Transverse colon (tissue), 4 donors: ENCODE measurements around the gene LMNTD2. TPM values are rescaled to one million over a fixed set of nuclear protein-coding genes. Genes with fewer than 3 reads are reported as not detected.
A peak's percentile ranks its signal among the peaks of the same experiment; 100 is the strongest.
"Not testable (repeated sequence)": the region's sequence is repeated elsewhere in the genome, so short reads cannot be mapped to it uniquely, and the experiment has no call there.

Experiments
- DNase-seq: peaks from one replicate; pipeline ENCODE4 v3.0.0-alpha.2; 2019
- H3K27ac ChIP-seq, 4 donors: fragments of 200-600 bp; sonication (generic); 2 replicates each; pipeline ENCODE4 v1.5.1; 2016 to 2018; ENCODE audit warnings: inconsistent platforms in 4 of 4
- H3K27me3 ChIP-seq: fragments of 200-600 bp; sonication (generic); 2 replicates; pipeline ENCODE4 v1.5.1; 2017; ENCODE audit warnings: inconsistent platforms
- H3K36me3 ChIP-seq, 4 donors: fragments of 200-600 bp; sonication (generic); 2 replicates each; pipeline ENCODE4 v1.5.1; 2017 to 2019; ENCODE audit warnings: inconsistent platforms in 4 of 4
- H3K4me1 ChIP-seq, 4 donors: fragments of 200-600 bp; sonication (generic); 2 replicates each; pipeline ENCODE4 v1.5.1; 2017 to 2020; ENCODE audit warnings: inconsistent platforms in 4 of 4
- H3K4me3 ChIP-seq, 4 donors: fragments of 200-600 bp; sonication (generic); 1 replicate in 1 of 4; 2 replicates in 3 of 4; pipeline versions ENCODE4 v1.5.1 to v1.6.1; 2017 to 2019; ENCODE audit warnings: inconsistent platforms in 4 of 4
- H3K9me3 ChIP-seq, 2 donors: fragments of 200-600 bp; sonication (generic); 2 replicates each; pipeline ENCODE4 v1.5.1; 2017 to 2019; ENCODE audit warnings: inconsistent platforms in 2 of 2
- EP300 ChIP-seq: sonication (generic); formaldehyde crosslinking; IDR thresholded peaks from one replicate; pipeline ENCODE4 v1.6.1; 2017; ENCODE audit warnings: antibody characterized with exemption, low read depth
- POLR2A ChIP-seq: fragments of 450-650 bp; IDR thresholded peaks from one replicate; pipeline ENCODE4 v1.6.1; 2016; ENCODE audit warnings: antibody characterized with exemption, mild to moderate bottlenecking, moderate library complexity
- POLR2AphosphoS5 ChIP-seq, 3 donors: sonication (generic); formaldehyde crosslinking; IDR thresholded peaks; one replicate each; pipeline ENCODE4 v1.6.1; 2016; ENCODE audit warnings: antibody characterized with exemption in 3 of 3
- WGBS, 2 donors: methylation state at CpG; one replicate each; pipeline ENCODE4 v1.1.5; 2018; ENCODE audit warnings: low coverage in 1 of 2; 5-methylcytosine and 5-hydroxymethylcytosine counted together
- in situ Hi-C, 4 donors: fragments of 200-750 bp; cut with MboI; loops; one replicate each; pipeline versions ENCODE4 v1.15.0 to v1.15.1; 2017; ENCODE audit warnings: low sequenced_read_pairs in 3 of 4, low pct_ligation_motif_present in 1 of 4, low pct_unique_long_range_greater_than_20kb in 1 of 4
- intact Hi-C: fragments of 100-400 bp; cut with DNase I; formaldehyde crosslinking; loops from one replicate; pipeline ENCODE4 v1.15.1; 2023; ENCODE audit warnings: low total_unique reads
- total RNA-seq, 4 donors: library from RNA; depleted of rRNA; stranded (reverse); fragments of >200 nt; gene quantifications; one replicate each; pipeline ENCODE4 v1.1.0, GENCODE V29; 2016
- TF ChIP-seq, protein P1 (sequence below), 5 experiments: fragments of 200-600 bp in 3 of 5; fragments of 450-650 bp in 2 of 5; sonication (generic) in 3 of 5; IDR thresholded peaks; 1 replicate in 2 of 5; 2 replicates in 3 of 5; pipeline ENCODE4 v1.5.1; 2016 to 2017; ENCODE audit warnings: antibody characterized with exemption in 5 of 5, inconsistent platforms in 3 of 5, mild to moderate bottlenecking in 2 of 5, moderate library complexity in 1 of 5

Gene LMNTD2
- total RNA-seq, 4 donors from 2014 or later = 14.8 to 89.0 (median 16.6) TPM

DNA sequence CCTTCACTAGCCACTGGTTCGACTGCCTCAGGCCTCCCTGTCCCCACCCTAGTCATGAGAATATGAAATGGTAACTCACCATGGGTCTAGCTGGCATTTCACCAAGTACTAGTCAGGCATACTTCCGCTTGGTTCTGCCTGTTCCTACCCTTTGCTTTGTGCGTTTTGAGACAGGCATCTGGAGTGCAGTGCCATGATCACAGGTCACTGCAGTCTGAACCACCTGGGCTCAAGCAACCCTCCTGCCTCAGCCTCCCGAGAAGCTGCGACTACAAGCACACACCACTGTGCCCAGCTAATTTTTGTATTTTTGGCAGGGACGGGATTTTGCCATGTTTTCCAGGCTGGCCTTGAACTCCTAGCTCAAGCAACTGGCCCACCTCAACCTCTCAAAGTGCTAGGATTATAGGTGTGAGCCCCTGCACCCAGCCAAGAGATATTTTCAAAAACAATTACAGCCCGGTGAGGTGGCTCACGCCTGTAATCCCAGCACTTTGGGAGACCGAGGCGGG lies 39.3 kb downstream of the LMNTD2 start:
- H3K4me1 ChIP-seq = peaks cover 0 to 12% (median 4%) of the 10 kb centered on the region in 4 donors
- no peak overlapping the region for H3K27ac ChIP-seq
- intact Hi-C loops (no loop called here), in situ Hi-C loops (no loop called here)
- no peak overlapping the region for H3K4me3 ChIP-seq
- peaks cover 0 to 6% of the 10 kb centered on the region in 2 donors for H3K9me3 ChIP-seq
- 95 to 100% methylated on average over 4 to 10 of the region's 10 CpGs for WGBS, 2 donors
- no peaks in the 10 kb centered on the region for H3K36me3 ChIP-seq
- TF ChIP-seq POLR2A (no peak), POLR2AphosphoS5 (IDR thresholded peaks at IDR 0.05) (no peak), EP300 (no peak)
- TF ChIP-seq, protein P1, sequence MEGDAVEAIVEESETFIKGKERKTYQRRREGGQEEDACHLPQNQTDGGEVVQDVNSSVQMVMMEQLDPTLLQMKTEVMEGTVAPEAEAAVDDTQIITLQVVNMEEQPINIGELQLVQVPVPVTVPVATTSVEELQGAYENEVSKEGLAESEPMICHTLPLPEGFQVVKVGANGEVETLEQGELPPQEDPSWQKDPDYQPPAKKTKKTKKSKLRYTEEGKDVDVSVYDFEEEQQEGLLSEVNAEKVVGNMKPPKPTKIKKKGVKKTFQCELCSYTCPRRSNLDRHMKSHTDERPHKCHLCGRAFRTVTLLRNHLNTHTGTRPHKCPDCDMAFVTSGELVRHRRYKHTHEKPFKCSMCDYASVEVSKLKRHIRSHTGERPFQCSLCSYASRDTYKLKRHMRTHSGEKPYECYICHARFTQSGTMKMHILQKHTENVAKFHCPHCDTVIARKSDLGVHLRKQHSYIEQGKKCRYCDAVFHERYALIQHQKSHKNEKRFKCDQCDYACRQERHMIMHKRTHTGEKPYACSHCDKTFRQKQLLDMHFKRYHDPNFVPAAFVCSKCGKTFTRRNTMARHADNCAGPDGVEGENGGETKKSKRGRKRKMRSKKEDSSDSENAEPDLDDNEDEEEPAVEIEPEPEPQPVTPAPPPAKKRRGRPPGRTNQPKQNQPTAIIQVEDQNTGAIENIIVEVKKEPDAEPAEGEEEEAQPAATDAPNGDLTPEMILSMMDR (IDR thresholded peaks at IDR 0.05) = no peak
- no peaks in the 10 kb centered on the region for H3K27me3 ChIP-seq
- DNase-seq = no peak

DNA sequence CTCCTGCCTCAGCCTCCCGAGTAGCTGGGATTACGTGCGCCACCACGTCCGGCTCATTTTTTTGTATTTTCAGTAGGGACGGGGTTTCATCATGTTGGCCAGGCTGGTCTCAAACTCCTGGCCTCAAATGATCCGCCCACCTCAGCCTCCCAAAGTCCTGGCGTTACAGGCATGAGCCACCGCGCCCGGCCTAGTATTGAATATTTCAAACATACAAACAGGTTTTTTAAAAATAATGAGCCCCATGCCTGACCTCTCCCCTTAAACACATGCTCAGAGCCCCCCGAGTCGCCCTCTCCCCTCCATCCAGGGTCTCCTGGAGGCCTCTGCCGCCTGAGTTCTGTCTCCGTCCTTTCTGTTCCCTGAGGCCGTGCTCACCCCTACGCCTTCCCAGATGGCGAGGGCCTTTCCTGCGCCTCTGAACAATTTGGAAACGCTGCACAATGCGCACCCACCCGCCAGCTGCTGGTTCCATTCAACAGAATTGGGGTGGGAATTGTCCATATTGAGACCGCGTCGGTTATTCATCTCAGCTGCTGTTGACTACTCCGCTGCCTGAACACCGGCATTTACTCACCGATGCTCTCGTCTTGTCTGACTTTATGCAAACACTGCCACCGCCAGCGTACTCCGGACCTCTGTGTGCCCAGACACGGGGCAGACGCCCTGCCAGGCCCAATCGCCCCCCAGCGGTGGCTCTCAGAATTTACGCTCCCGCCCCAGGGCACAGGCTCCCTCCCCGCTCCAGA lies 39.9 kb downstream of the LMNTD2 start:
- peaks cover 0 to 7% of the 10 kb centered on the region in 2 donors for H3K9me3 ChIP-seq
- intact Hi-C loops = no loop called here
- H3K4me3 ChIP-seq = no peak overlapping the region
- H3K36me3 ChIP-seq = no peaks in the 10 kb centered on the region
- WGBS, 2 donors = 93% methylated on average over 39 of the region's 39 CpGs; no CpG with 5 or more reads in 1 of the 2 donors
- no peak for DNase-seq
- in situ Hi-C loops = no loop called here
- no peaks in the 10 kb centered on the region for H3K27me3 ChIP-seq
- TF ChIP-seq, protein P1 (IDR thresholded peaks at IDR 0.05) = no peak
- TF ChIP-seq EP300 (no peak), POLR2A (no peak), POLR2AphosphoS5 (IDR thresholded peaks at IDR 0.05) (no peak)
- no peak overlapping the region for H3K27ac ChIP-seq
- H3K4me1 ChIP-seq = peaks cover 0 to 12% (median 4%) of the 10 kb centered on the region in 4 donors

DNA sequence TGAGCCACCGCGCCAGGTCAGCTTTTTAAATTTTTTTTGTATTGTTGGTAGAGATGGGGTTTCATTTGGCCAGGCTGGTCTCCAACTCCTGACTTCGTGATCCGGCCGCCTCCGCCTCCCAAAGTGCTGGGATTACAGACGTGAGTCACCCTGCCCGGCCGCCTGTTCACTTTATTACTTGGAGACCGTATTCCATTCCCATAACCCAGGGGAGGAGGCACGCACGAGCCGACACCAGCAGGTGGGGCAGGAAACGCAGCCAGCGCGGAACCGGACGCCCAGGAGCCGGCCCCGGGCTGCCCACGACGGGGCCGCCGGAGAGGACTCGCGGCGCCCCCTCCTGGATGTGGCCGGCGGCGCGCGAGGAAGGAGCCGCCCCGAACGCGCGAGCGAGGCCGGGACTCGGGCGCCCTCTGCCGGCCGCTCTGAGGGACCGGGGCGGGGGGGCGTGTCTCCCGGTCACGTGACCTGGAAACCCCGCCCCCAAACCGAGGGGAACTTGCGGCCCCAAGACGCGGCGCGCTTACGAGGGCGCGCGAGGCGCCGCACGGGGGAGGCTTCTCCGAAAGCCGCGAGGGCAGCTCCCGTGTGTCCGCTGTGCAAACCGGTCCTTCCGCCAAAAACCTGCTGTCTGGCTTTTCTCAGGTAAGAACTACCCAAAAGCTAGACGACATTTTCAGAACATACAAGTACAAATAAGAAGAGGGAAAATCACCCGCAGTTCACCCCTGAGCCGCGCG lies 41.9 kb downstream of the LMNTD2 start:
- Histone ChIP-seq H3K4me3 (peak overlapping the region in 1 of 4 donors; percentile 32), H3K27ac (peak overlapping the region; percentile 75 to 93 (median 88)), H3K36me3 (no peaks in the 10 kb centered on the region), H3K9me3 (peaks cover 0 to 7% of the 10 kb centered on the region in 2 donors), H3K4me1 (peaks cover 0 to 12% (median 4%) of the 10 kb centered on the region in 4 donors), H3K27me3 (no peaks in the 10 kb centered on the region)
- TF ChIP-seq, protein P1 (IDR thresholded peaks at IDR 0.05) = peak; percentile 64 to 100 (median 97)
- TF ChIP-seq POLR2A (peak; percentile 15), EP300 (no peak), POLR2AphosphoS5 (IDR thresholded peaks at IDR 0.05) (peak; percentile 48 to 67 (median 67))
- in situ Hi-C loops (no loop called here), intact Hi-C loops (no loop called here)
- WGBS, 2 donors = 9 to 57% methylated on average over 2 to 71 of the region's 74 CpGs
- peak; percentile 95 for DNase-seq

DNA sequence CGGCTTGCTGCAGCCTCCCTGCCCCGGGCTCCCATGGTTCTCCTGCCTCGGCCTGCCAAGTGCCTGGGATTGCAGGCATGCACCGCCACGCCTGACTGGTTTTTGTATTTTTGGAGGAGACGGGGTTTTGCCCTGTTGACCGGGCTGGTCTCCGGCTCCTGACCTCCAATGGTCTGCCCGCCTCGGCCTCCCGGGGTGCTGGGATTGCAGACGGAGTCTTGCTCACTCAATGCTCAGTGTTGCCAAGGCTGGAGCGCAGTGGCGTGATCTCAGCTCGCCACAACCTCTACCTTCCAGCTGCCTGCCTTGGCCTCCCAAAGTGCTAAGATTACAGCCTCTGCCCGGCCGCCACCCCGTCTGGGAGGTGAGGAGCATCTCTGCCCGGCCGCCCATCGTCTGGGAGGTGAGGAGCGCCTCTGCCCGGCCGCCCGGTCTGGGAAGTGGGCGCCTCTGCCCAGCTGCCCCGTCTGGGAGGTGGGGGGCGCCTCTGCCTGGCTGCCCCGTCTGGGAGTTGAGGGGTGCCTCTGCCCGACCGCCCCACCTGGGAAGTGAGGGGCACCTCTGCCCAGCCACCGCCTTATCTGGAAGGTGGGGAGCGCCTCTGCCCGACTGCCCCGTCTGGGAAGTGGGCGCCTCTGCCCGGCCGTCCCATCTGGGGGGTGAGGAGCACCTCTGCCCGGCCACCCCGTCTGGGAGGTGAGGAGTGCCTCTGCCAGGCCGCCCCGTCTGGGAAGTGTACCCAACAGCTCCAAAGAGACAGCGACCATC lies 43.4 kb downstream of the LMNTD2 start:
- WGBS, 2 donors = 96 to 100% methylated on average over 3 to 41 of the region's 43 CpGs
- H3K4me3 ChIP-seq, H3K9me3 ChIP-seq, in situ Hi-C loops, H3K27me3 ChIP-seq, H3K36me3 ChIP-seq, DNase-seq, intact Hi-C loops: not testable (repeated sequence)
- Histone ChIP-seq H3K27ac (peak overlapping the region in 1 of 4 donors; percentile 90), H3K4me1 (peaks cover 0 to 12% (median 4%) of the 10 kb centered on the region in 4 donors)
